GM21786 (cell line): ENCODE data around the gene ELAC2.

Experiments
- ATAC-seq: cut with Tn5 transposase; IDR thresholded peaks from one replicate; pipeline ENCODE4 v1.9.1; 2021; ENCODE audit not compliant: unreplicated experiment

Gene ELAC2

GRCh38 chr17:13016881-13017654 lies 759 bp downstream of the ELAC2 start:
- ATAC-seq: peak; percentile 10

- no peak for ATAC-seq
Observed at GRCh38 chr17:13014801-13015200, 3.0 kb downstream of the ELAC2 start.

- no peak for ATAC-seq
Observed at GRCh38 chr17:13010959-13011358, 6.9 kb downstream of the ELAC2 start.

GRCh38 chr17:13008461-13008860 lies 9.4 kb downstream of the ELAC2 start:
- no peak for ATAC-seq

GRCh38 chr17:13005530-13005929 lies 12.3 kb downstream of the ELAC2 start:
- no peak for ATAC-seq

- ATAC-seq: no peak
Observed at GRCh38 chr17:13004336-13004735, 13.5 kb downstream of the ELAC2 start.

- no peak for ATAC-seq
Observed at GRCh38 chr17:13003927-13004326, 13.9 kb downstream of the ELAC2 start.

GRCh38 chr17:13003454-13003851 lies 14.4 kb downstream of the ELAC2 start:
- ATAC-seq: no peak

GRCh38 chr17:13002761-13003453 lies 14.9 kb downstream of the ELAC2 start:
- ATAC-seq: no peak

- ATAC-seq: no peak
Observed at GRCh38 chr17:13001991-13002615, 15.7 kb downstream of the ELAC2 start.

GRCh38 chr17:13000561-13000960 lies 17.3 kb downstream of the ELAC2 start:
- ATAC-seq: no peak

- no peak for ATAC-seq
Observed at GRCh38 chr17:12998874-12999273, 19.0 kb downstream of the ELAC2 start.

- ATAC-seq: no peak
Observed at GRCh38 chr17:12998461-12998860, 19.4 kb downstream of the ELAC2 start.

GRCh38 chr17:12996941-12997340 lies 20.9 kb downstream of the ELAC2 start:
- ATAC-seq: no peak

- no peak for ATAC-seq
Observed at GRCh38 chr17:12996357-12996756, 21.5 kb downstream of the ELAC2 start.

- ATAC-seq: no peak
Observed at GRCh38 chr17:12995896-12996295, 21.9 kb downstream of the ELAC2 start.

GRCh38 chr17:12995106-12995895 lies 22.5 kb downstream of the ELAC2 start:
- no peak for ATAC-seq

GRCh38 chr17:12994341-12995074 lies 23.3 kb downstream of the ELAC2 start:
- no peak for ATAC-seq

GRCh38 chr17:12993631-12994030 lies 24.2 kb downstream of the ELAC2 start:
- no peak for ATAC-seq

- no peak for ATAC-seq
Observed at GRCh38 chr17:12992676-12993075, 25.2 kb downstream of the ELAC2 start.

GRCh38 chr17:12990926-12991325 lies 26.9 kb downstream of the ELAC2 start:
- ATAC-seq: no peak
